ENCODE measurements around the gene CDYL.

GRCh38 chr6:4820704-4821276 lies 44.6 kb downstream of the CDYL start:
- TF ChIP-seq CTCF (conservative IDR thresholded peaks at IDR 0.05; ENCODE audit: low read depth, low read length) (no peak), EZH2 (IDR thresholded peaks at IDR 0.05; ENCODE audit: low read length, unreplicated experiment) (no peak)

Data from PC-3 (cell line).